Measurements from ENCODE around the gene GRAMD1B. TPM values are rescaled to one million over a fixed set of nuclear protein-coding genes. Genes with fewer than 3 reads are reported as not detected.

Gene GRAMD1B
- total and polyA plus RNA-seq, 2 donors (not counting 1 experiment from before 2014, with no cell fraction given), result 0.83 to 1.5 TPM

- H3K79me2 ChIP-seq (ENCODE audit: control insufficient read depth, insufficient read depth, low read length), result no peaks in the 10 kb centered on the region
These were observed 107.7 kb downstream of the GRAMD1B start for GRCh38 chr11:123537726-123538125.

GRCh38 chr11:123543797-123544196 is 113.7 kb downstream of the GRAMD1B start:
- no peak overlapping the region for H3K27ac ChIP-seq (ENCODE audit: insufficient read depth, low read length)
- no peaks in the 10 kb centered on the region for H4K20me1 ChIP-seq (ENCODE audit: control insufficient read depth, extremely low read depth, insufficient read depth, low read length)
- H3K9me3 ChIP-seq (ENCODE audit: control insufficient read depth, insufficient read depth, low read depth, low read length), result no peaks in the 10 kb centered on the region
- no peaks in the 10 kb centered on the region for H3K79me2 ChIP-seq (ENCODE audit: control insufficient read depth, insufficient read depth, low read length)
- DNase-seq (ENCODE audit: low read depth in 2 of 2), result peak; percentile 42 to 77
- no peaks in the 10 kb centered on the region for H3K36me3 ChIP-seq (ENCODE audit: control insufficient read depth, insufficient read depth, low read length)
- no peaks in the 10 kb centered on the region for H3K27me3 ChIP-seq (ENCODE audit: control insufficient read depth, insufficient read depth, low read length)
- TF ChIP-seq CTCF (conservative IDR thresholded peaks at IDR 0.05 in 1 of 2, IDR thresholded peaks at IDR 0.05 in 1 of 2; ENCODE audit: low read depth in 1 of 2, low read length in 2 of 2), result no peak
- no peak for TF ChIP-seq EZH2 (IDR thresholded peaks at IDR 0.05; ENCODE audit: low read length, missing control alignments)
- no peak overlapping the region for H3K4me3 ChIP-seq (replicated peaks in 1 of 4; ENCODE audit: control extremely low read depth in 1 of 4, insufficient read depth in 1 of 4, low read depth in 3 of 4, low read length in 4 of 4)
- no peak overlapping the region for H3K4me2 ChIP-seq (ENCODE audit: extremely low read depth, insufficient read depth, low read length)
- peaks cover 9% of the 10 kb centered on the region for H3K4me1 ChIP-seq (ENCODE audit: control insufficient read depth, extremely low read depth, insufficient read depth, low read length)
- H3K9ac ChIP-seq (ENCODE audit: insufficient read depth, low read length), result no peak overlapping the region
- H2AFZ ChIP-seq (ENCODE audit: low read length), result no peak overlapping the region

More at GRCh38 chr11:123537726-123538125, 107.7 kb downstream of the GRAMD1B start:
- no peaks in the 10 kb centered on the region for H3K27me3 ChIP-seq (ENCODE audit: control insufficient read depth, insufficient read depth, low read length)
- H3K4me1 ChIP-seq (ENCODE audit: control insufficient read depth, extremely low read depth, insufficient read depth, low read length), result peaks cover 2% of the 10 kb centered on the region
- no peaks in the 10 kb centered on the region for H3K9me3 ChIP-seq (ENCODE audit: control insufficient read depth, insufficient read depth, low read depth, low read length)
- H4K20me1 ChIP-seq (ENCODE audit: control insufficient read depth, extremely low read depth, insufficient read depth, low read length), result no peaks in the 10 kb centered on the region
- no peaks in the 10 kb centered on the region for H3K36me3 ChIP-seq (ENCODE audit: control insufficient read depth, insufficient read depth, low read length)
- no peak overlapping the region for H2AFZ ChIP-seq (ENCODE audit: low read length)
- no peak overlapping the region for H3K9ac ChIP-seq (ENCODE audit: insufficient read depth, low read length)
- no peak overlapping the region for H3K4me3 ChIP-seq (replicated peaks in 1 of 4; ENCODE audit: control extremely low read depth in 1 of 4, insufficient read depth in 1 of 4, low read depth in 3 of 4, low read length in 4 of 4)
- no peak for DNase-seq (ENCODE audit: low read depth in 2 of 2)
- TF ChIP-seq EZH2 (IDR thresholded peaks at IDR 0.05; ENCODE audit: low read length, missing control alignments), result no peak
- no peak for TF ChIP-seq CTCF (conservative IDR thresholded peaks at IDR 0.05 in 1 of 2, IDR thresholded peaks at IDR 0.05 in 1 of 2; ENCODE audit: low read depth in 1 of 2, low read length in 2 of 2)
- no peak overlapping the region for H3K27ac ChIP-seq (ENCODE audit: insufficient read depth, low read length)
- no peak overlapping the region for H3K4me2 ChIP-seq (ENCODE audit: extremely low read depth, insufficient read depth, low read length)

GRCh38 chr11:123544631-123545375 is 114.7 kb downstream of the GRAMD1B start:
- Histone ChIP-seq H3K27me3 (ENCODE audit: control insufficient read depth, insufficient read depth, low read length) (no peaks in the 10 kb centered on the region), H3K27ac (ENCODE audit: insufficient read depth, low read length) (no peak overlapping the region), H4K20me1 (ENCODE audit: control insufficient read depth, extremely low read depth, insufficient read depth, low read length) (no peaks in the 10 kb centered on the region), H3K4me2 (ENCODE audit: extremely low read depth, insufficient read depth, low read length) (no peak overlapping the region), H3K9ac (ENCODE audit: insufficient read depth, low read length) (no peak overlapping the region), H3K36me3 (ENCODE audit: control insufficient read depth, insufficient read depth, low read length) (no peaks in the 10 kb centered on the region), H2AFZ (ENCODE audit: low read length) (no peak overlapping the region), H3K4me3 (replicated peaks in 1 of 4; ENCODE audit: control extremely low read depth in 1 of 4, insufficient read depth in 1 of 4, low read depth in 3 of 4, low read length in 4 of 4) (no peak overlapping the region), H3K9me3 (ENCODE audit: control insufficient read depth, insufficient read depth, low read depth, low read length) (no peaks in the 10 kb centered on the region), H3K4me1 (ENCODE audit: control insufficient read depth, extremely low read depth, insufficient read depth, low read length) (peaks cover 9% of the 10 kb centered on the region), H3K79me2 (ENCODE audit: control insufficient read depth, insufficient read depth, low read length) (no peaks in the 10 kb centered on the region)
- DNase-seq (ENCODE audit: low read depth in 2 of 2), result no peak
- no peak for TF ChIP-seq EZH2 (IDR thresholded peaks at IDR 0.05; ENCODE audit: low read length, missing control alignments)
- no peak for TF ChIP-seq CTCF (conservative IDR thresholded peaks at IDR 0.05 in 1 of 2, IDR thresholded peaks at IDR 0.05 in 1 of 2; ENCODE audit: low read depth in 1 of 2, low read length in 2 of 2)

Data from fibroblast of lung (primary cell).